GM12878 (cell line): ENCODE measurements around the gene GPR31. TPM values are rescaled to one million over a fixed set of nuclear protein-coding genes. Genes with fewer than 3 reads are reported as not detected.

Experiments
- BHLHE40 ChIP-seq, 2 experiments: fragments of 450-650 bp in 1 of 2; IDR thresholded peaks; 2 replicates each; pipeline ENCODE4 v1.6.1; 2011 to 2017; ENCODE audit warnings: low read depth in 2 of 2, borderline replicate concordance in 1 of 2, improper control_type of control experiment in 1 of 2, low read length in 1 of 2, mild to moderate bottlenecking in 1 of 2
- CTCF ChIP-seq, 3 experiments: IDR thresholded peaks in 2 of 3; conservative IDR thresholded peaks in 1 of 3; 2 replicates each; pipeline ENCODE4 v1.5.1; 2011; ENCODE audit warnings: low read depth in 3 of 3, low read length in 3 of 3, mild to moderate bottlenecking in 3 of 3, control low read depth in 2 of 3, moderate library complexity in 2 of 3, inconsistent platforms in 1 of 3, mixed read lengths in 1 of 3; ENCODE audit not compliant: control insufficient read depth in 2 of 3, insufficient read depth in 1 of 3; ENCODE audit errors: extremely low read depth in 1 of 3
- MLLT1 ChIP-seq: fragments of 450-650 bp; IDR thresholded peaks from 2 replicates; pipeline ENCODE4 v1.6.1; 2016; ENCODE audit warnings: mild to moderate bottlenecking
- MYB ChIP-seq: fragments of 150-350 bp; IDR thresholded peaks from 2 replicates; pipeline ENCODE4 v1.6.1; 2014; ENCODE audit warnings: mild to moderate bottlenecking, low read depth, low read length, borderline replicate concordance
- NR2F1 ChIP-seq: fragments of 450-650 bp; conservative IDR thresholded peaks from 2 replicates; pipeline ENCODE4 v1.6.1; 2017; ENCODE audit warnings: mild to moderate bottlenecking
- PAX5 ChIP-seq: IDR thresholded peaks from 2 replicates; pipeline ENCODE4 v1.6.1; 2011; ENCODE audit warnings: low read depth, low read length, borderline replicate concordance
- polyA plus RNA-seq, 11 experiments: library from polyadenylated mRNA; depleted of rRNA in 4 of 11; unstranded in 6 of 11; stranded (reverse) in 5 of 11; fragments of >200 nt; fragmentation: Nextera tagmentation in 4 of 11; fragmentation: Illumina TruSeq in 1 of 11; extraction: Ambion mirVana in 4 of 11; extraction: Trizol in 1 of 11; gene quantifications; 1 replicate in 1 of 11; 2 replicates in 10 of 11; pipeline versions ENCODE4 v1.2.1 to v1.2.3, GENCODE V29; 2011 to 2016; ENCODE audit warnings: inconsistent platforms in 2 of 11, missing spikeins in 2 of 11, low read depth in 1 of 11
- total RNA-seq, 4 experiments: library from RNA; depleted of rRNA in 3 of 4; stranded (reverse); fragments of >200 nt in 3 of 4; fragmentation: Illumina TruSeq in 1 of 4; extraction: Trizol in 1 of 4; gene quantifications; 2 replicates each; pipeline versions ENCODE4 v1.2.1 to v1.2.3, GENCODE V29; 2013 to 2021

Gene GPR31
- total and polyA plus RNA-seq, 10 of the 15 experiments (the other 5 are each of a cell fraction or from before 2014, with no cell fraction given) = not detected

- TF ChIP-seq BHLHE40 (IDR thresholded peaks at IDR 0.05; ENCODE audit: borderline replicate concordance in 1 of 2, low read depth in 2 of 2, low read length in 1 of 2) = peak in 1 of 2 experiments; percentile 60; a peak in 2 of 4 replicates
- peak; percentile 51; the same call in 1 of the 2 replicates for TF ChIP-seq MLLT1
- TF ChIP-seq CTCF (IDR thresholded peaks at IDR 0.05 in 2 of 3, conservative IDR thresholded peaks at IDR 0.05 in 1 of 3; ENCODE audit: control insufficient read depth in 2 of 3, extremely low read depth in 1 of 3, insufficient read depth in 1 of 3, low read depth in 3 of 3, low read length in 3 of 3) = peak in 1 of 3 experiments; percentile 19; a peak in 1 of 6 replicates
- peak; percentile 56; the same call in 1 of the 2 replicates for TF ChIP-seq NR2F1
- no peak for TF ChIP-seq MYB
- peak; percentile 21; the same call in 1 of the 2 replicates for TF ChIP-seq PAX5
Measured at GRCh38 chr6:167127785-167128531, 29.8 kb downstream of the GPR31 start (continued).
